Muscle layer of duodenum (tissue), 2 donors: ENCODE results near the gene IGFBP6.
"Not testable (repeated sequence)": the region's sequence is repeated elsewhere in the genome, so short reads cannot be mapped to it uniquely, and the experiment has no call there.

Experiments used
- H3K27ac ChIP-seq: one replicate; pipeline ENCODE4 v1.7.0; 2013; ENCODE audit warnings: mild to moderate bottlenecking, low read length
- H3K27me3 ChIP-seq: one replicate; pipeline ENCODE4 v1.7.0; 2013; ENCODE audit warnings: low read depth, mild to moderate bottlenecking, control low read depth, low read length
- H3K36me3 ChIP-seq, 2 donors: one replicate each; pipeline ENCODE4 v1.7.0; 2013; ENCODE audit warnings: low read length in 2 of 2, control low read depth in 1 of 2, mild to moderate bottlenecking in 1 of 2; ENCODE audit not compliant: insufficient read depth in 2 of 2, control insufficient read depth in 1 of 2
- H3K4me1 ChIP-seq, 2 donors: one replicate each; pipeline ENCODE4 v1.7.0; 2013; ENCODE audit warnings: low read length in 2 of 2, mild to moderate bottlenecking in 2 of 2, control low read depth in 1 of 2, moderate library complexity in 1 of 2; ENCODE audit not compliant: insufficient read depth in 2 of 2, control insufficient read depth in 1 of 2
- H3K4me3 ChIP-seq, 2 donors: one replicate each; pipeline ENCODE4 v1.7.0; 2013; ENCODE audit warnings: low read length in 2 of 2, low read depth in 1 of 2, mild to moderate bottlenecking in 1 of 2
- H3K9me3 ChIP-seq, 2 donors: one replicate each; pipeline ENCODE4 v1.7.0; 2013; ENCODE audit warnings: low read length in 2 of 2, control low read depth in 1 of 2, mild to moderate bottlenecking in 1 of 2; ENCODE audit not compliant: control insufficient read depth in 1 of 2
- donor health status: healthy.

Gene IGFBP6

DNA sequence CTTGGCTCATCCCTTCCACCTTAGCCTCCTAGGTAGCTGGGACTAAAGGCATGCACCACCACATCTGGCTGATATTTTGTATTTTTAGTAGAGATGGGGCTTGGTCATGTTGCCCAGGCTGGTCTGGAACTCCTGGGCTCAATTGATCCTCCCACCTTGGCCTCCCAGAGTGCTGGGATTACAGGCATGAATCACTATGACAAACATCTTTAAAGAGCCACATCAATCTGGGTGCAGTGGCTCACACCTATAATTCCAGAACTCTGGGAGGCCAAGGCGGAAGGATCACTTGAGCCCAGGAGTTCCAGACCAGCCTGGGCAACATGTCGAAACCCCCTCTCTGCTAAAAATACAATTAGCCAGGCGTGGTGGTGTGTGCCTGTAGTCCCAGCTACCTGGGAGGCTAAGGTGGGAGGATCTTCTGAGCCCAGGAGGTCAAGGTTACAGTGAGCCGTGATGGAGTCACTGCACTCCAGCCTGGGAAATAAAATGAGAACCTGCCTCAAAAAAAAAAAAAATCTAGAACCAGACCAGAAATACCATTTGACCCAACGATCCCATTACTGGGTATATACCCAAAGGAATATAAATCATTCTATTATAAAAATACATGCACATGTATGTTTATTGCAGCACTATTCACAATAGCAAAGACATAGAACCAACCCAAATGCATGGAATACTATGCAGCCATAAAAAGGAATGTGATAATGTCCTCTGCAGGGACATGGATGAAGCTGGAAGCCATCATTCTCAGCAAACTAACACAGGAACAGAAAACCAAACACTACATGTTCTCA lies 2.5 kb upstream of the IGFBP6 start:
- not testable (repeated sequence) for H3K4me3 ChIP-seq, H3K36me3 ChIP-seq, H3K27ac ChIP-seq, H3K27me3 ChIP-seq, H3K9me3 ChIP-seq
- H3K4me1 ChIP-seq = peaks cover 9 to 26% of the 10 kb centered on the region in 2 donors

DNA sequence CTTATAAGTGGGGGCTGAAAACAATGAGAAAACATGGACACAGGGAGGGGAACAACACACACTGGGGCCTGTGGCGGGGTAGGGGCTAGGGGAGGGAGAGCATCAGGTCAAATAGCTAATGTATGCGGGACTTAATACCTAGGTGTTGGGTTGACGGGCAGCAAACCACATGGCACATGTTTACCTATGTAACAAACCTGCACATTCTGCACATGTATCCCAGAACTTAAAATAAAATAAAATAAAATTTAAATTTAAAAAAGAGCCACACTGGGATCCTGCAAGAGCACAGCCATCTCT lies 1.9 kb upstream of the IGFBP6 start:
- peaks cover 7 to 26% of the 10 kb centered on the region in 2 donors for H3K4me1 ChIP-seq
- not testable (repeated sequence) for H3K27ac ChIP-seq, H3K9me3 ChIP-seq, H3K36me3 ChIP-seq, H3K4me3 ChIP-seq, H3K27me3 ChIP-seq

DNA sequence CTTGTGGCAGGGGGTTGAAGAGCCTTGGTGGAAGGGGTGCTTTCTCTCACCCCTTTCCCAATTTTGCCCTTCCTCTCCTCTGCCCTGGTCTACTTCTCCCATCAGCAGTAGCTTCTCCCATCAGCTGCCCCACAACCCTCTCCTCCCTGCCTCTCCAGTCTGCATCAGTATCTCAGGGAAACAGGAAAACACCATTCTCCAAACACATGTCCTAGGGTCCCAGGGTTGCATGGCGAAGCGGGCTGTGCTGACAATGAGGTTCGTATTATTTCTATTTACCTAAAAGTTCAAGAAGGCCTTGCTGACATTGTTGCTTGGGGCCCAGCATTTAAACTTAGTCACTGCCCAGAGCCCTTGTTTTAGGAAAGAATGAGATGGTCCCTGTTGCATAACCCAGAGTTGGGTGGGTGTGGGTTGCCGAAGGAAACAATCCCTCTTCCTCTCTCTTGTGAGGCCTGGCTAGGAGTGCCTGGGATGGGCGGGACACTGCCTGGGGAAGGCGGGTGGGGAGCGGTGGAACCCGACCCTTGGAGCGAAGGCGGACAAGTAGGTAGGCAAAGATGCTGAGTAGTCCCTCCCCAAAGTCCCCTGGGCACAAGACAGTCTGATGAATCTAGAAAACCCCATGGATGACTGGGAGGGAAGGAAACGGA lies 1.3 kb upstream of the IGFBP6 start:
- Histone ChIP-seq H3K4me3 (peak overlapping the region; percentile 59 to 75), H3K27me3 (no peaks in the 10 kb centered on the region), H3K9me3 (no peaks in the 10 kb centered on the region), H3K36me3 (peaks cover 0 to 5% of the 10 kb centered on the region in 2 donors), H3K27ac (peak overlapping the region; percentile 80), H3K4me1 (peaks cover 3 to 26% of the 10 kb centered on the region in 2 donors)

DNA sequence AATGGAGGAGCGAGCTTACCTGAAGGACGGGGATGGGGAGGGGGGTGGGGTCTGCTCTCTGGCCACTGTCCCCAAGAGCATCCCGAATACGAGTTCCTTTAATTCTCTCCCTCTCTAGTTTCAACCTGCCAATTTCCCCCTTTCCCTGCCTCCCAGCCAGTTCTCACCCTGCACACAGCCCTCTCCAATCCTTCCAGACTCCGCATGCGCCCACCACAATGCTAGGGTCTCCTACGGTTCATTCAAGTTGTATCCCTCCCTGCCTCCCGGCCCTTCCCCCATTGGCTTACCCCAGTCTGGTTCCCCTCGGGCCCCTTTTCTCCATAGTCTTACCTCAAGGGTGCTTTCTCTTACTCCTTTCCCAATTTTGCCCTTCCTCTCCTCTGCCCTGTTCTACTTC lies 708 bp upstream of the IGFBP6 start:
- no peaks in the 10 kb centered on the region for H3K9me3 ChIP-seq
- H3K36me3 ChIP-seq = peaks cover 0 to 5% of the 10 kb centered on the region in 2 donors
- peak overlapping the region; percentile 76 for H3K27ac ChIP-seq
- H3K4me3 ChIP-seq = peak overlapping the region; percentile 59 to 75
- peaks cover 3 to 26% of the 10 kb centered on the region in 2 donors for H3K4me1 ChIP-seq
- no peaks in the 10 kb centered on the region for H3K27me3 ChIP-seq

DNA sequence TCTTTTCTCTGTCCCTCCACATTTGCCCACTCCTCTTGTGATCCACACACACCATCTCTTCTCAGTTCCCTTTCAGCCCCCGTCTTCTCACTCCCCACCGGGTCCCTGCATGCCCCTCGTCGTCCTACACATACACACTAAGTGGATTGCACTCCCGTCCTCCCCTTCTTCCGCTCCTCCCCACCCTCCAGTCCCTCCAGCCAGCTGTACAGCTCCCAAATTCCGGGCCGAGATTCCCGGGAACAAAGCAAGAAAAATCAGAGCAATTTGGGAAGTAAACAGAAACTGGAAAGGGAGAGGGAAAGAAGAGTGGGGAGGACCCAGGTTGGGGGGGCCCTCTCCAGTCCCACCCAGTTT lies 282 bp upstream of the IGFBP6 start:
- peaks cover 3 to 26% of the 10 kb centered on the region in 2 donors for H3K4me1 ChIP-seq

DNA sequence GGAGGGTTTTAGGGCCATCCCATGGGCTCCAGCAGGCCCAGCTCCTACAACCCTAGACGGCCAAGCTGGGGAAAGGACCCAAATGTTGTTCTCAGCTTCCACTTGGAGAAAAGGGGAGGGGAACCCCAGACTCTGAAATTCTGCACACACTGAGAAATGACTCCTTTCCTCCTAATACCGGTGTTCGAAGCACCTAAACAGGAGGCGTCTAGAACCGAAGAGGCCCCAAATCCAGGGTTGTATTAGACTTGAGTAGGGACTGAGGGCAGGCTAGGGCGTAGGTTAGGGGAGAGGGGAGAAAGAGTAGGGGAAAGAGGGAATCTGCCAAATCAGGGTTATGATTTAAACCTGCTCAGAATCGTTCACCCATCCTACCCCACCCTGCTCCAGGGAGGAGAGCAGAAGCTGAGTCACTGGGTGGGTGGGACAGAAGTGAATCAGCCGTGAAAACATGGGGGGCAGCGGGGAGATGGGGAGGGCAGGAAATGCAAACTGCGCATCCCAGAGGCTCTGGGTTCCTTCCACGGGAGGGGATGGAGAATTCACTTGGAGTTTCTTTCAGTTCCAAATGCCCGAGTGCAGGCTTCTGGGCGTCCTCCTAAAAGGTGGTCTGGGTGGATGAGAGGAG lies 1.0 kb downstream of the IGFBP6 start:
- H3K9me3 ChIP-seq = no peaks in the 10 kb centered on the region
- peaks cover 15 to 26% of the 10 kb centered on the region in 2 donors for H3K4me1 ChIP-seq
- no peaks in the 10 kb centered on the region for H3K27me3 ChIP-seq
- peaks cover 0 to 5% of the 10 kb centered on the region in 2 donors for H3K36me3 ChIP-seq
- peak overlapping the region; percentile 56 to 75 for H3K4me3 ChIP-seq
- H3K27ac ChIP-seq = peak overlapping the region; percentile 76

More for the DNA sequence above, 282 bp upstream of the IGFBP6 start:
- Histone ChIP-seq H3K27me3 (no peaks in the 10 kb centered on the region), H3K9me3 (no peaks in the 10 kb centered on the region), H3K4me3 (peak overlapping the region; percentile 59 to 75), H3K27ac (peak overlapping the region; percentile 76), H3K36me3 (peaks cover 0 to 5% of the 10 kb centered on the region in 2 donors)

DNA sequence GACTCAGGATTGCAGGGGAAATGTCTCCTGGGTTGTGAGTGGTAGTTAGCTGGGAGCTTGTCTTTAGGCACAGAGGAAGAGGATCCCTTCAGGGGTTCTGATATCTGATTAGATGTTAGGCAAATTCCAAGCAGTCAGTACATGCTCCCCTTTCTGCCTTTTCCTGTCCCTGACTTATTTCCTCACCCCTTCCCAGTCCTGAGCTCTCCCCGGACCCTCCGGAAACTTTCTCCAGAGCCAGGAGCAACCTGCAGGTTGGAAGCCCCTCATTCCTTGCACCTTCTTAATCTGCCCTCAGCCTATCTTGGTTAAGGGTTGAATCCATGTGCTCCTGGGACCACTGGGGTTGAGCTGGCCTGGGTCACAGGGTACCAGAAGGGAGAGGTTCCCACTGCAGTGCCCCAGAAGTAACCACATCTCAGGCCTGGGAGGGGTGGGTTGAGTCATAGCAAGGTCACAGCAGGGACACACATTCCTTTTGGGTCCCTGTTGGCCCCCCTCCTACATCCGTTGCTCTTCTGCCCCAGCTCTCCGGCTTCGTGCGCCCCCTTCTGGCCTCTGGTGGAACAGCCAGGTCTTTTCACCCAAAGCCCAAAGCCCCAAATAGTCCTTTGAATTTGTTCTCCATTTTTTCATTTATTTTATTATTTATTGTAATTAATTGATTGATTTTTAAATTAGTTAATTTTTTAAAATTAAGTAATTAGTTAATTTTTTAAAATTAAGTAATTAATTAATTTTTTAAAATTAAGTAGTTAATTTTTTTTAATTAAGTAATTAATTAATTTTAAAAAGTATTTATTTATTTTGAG lies 1.8 kb downstream of the IGFBP6 start:
- Histone ChIP-seq H3K36me3 (peaks cover 0 to 5% of the 10 kb centered on the region in 2 donors), H3K27me3 (no peaks in the 10 kb centered on the region), H3K9me3 (no peaks in the 10 kb centered on the region), H3K27ac (peak overlapping the region; percentile 76), H3K4me3 (peak overlapping the region; percentile 14 to 75), H3K4me1 (peaks cover 22 to 24% of the 10 kb centered on the region in 2 donors)

DNA sequence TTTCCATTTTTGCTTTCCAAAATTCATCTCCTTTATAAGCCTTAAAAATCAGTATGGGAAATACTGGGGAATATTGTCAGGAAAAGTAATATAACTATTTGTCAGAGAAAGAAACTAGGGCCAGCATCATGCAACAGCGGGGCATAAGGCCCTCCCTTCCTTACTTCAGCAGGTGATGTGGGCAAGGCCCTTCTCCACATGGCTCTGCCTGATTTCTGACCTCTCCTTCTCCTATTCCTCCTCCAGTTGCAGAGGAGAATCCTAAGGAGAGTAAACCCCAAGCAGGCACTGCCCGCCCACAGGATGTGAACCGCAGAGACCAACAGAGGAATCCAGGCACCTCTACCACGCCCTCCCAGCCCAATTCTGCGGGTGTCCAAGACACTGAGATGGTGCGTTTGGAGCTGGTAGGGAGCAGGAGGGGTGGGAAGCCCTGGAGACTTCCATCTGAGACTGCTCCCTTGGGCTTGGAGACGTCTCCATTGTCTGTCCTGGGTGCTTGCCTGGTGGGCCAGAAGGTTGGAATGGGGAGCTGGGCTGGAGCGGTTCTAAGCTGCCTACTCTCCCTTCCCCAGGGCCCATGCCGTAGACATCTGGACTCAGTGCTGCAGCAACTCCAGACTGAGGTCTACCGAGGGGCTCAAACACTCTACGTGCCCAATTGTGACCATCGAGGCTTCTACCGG lies 3.1 kb downstream of the IGFBP6 start:
- no peaks in the 10 kb centered on the region for H3K27me3 ChIP-seq
- H3K36me3 ChIP-seq = peaks cover 0 to 5% of the 10 kb centered on the region in 2 donors
- H3K9me3 ChIP-seq = no peaks in the 10 kb centered on the region
- H3K4me1 ChIP-seq = peaks cover 22 to 23% of the 10 kb centered on the region in 2 donors
- no peak overlapping the region for H3K27ac ChIP-seq
- no peak overlapping the region for H3K4me3 ChIP-seq

DNA sequence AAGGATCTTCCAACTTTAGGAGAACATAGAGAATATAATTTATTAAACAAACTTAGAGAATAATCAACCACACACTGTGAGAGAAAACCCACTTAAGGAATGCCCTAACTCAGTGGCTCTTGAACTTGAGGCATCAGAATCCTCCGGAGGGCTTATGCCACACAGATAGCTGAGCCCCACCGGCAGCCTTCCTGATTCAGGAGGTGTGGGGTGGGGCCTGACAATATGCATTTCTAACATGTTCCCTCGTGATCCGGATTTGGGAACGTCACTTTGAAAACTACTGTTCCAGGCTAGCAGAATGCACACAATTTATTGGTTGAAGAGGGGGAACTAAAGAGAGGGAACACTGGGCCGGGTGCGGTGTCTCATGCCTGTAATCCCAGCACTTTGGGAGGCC lies 3.8 kb downstream of the IGFBP6 start:
- Histone ChIP-seq H3K36me3 (peaks cover 0 to 5% of the 10 kb centered on the region in 2 donors), H3K27ac (no peak overlapping the region), H3K9me3 (no peaks in the 10 kb centered on the region), H3K4me3 (no peak overlapping the region), H3K4me1 (peaks cover 22 to 23% of the 10 kb centered on the region in 2 donors), H3K27me3 (no peaks in the 10 kb centered on the region)

DNA sequence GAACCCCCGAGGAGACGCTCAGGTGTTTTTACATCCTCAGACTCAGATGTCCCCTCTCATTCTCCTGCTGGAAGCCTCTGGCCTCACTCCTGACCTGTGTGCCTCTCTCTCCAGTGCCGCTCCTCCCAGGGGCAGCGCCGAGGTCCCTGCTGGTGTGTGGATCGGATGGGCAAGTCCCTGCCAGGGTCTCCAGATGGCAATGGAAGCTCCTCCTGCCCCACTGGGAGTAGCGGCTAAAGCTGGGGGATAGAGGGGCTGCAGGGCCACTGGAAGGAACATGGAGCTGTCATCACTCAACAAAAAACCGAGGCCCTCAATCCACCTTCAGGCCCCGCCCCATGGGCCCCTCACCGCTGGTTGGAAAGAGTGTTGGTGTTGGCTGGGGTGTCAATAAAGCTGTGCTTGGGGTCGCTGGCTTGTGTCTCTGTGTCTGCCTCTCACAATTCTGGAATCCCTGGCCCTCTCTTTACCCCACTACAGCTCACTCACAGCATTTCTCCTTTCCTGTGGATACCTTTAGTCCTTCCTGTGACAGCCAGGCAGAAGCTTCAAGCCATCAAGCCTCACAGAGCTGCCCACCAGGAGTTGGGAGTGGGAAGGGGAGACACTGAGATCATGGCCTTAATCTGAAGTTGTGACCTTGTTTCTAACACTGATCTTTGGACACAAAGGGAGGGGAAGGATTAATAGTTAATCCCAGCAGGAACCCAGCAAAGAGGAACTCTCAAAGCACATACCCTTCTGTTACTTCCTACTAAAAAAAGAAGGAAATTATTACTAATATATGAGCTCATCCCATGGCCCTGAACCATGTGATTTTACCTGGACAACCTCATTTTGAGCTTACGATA lies 4.7 kb downstream of the IGFBP6 start:
- H3K36me3 ChIP-seq = peaks cover 0 to 5% of the 10 kb centered on the region in 2 donors
- H3K27ac ChIP-seq = peak overlapping the region; percentile 6
- peaks cover 18 to 22% of the 10 kb centered on the region in 2 donors for H3K4me1 ChIP-seq
- no peaks in the 10 kb centered on the region for H3K27me3 ChIP-seq
- H3K4me3 ChIP-seq = no peak overlapping the region
- no peaks in the 10 kb centered on the region for H3K9me3 ChIP-seq
